UCSD-AML1 (cell line): Measurements from ENCODE around the gene MGAT4A.
A peak's percentile ranks its signal among the peaks of the same experiment; 100 is the strongest.

Experiments used
- DNase-seq: peaks from one replicate; lab custom pipeline; 2025; ENCODE audit not compliant: unreplicated experiment; lab: John Stamatoyannopoulos, UW

MGAT4A gene

DNA sequence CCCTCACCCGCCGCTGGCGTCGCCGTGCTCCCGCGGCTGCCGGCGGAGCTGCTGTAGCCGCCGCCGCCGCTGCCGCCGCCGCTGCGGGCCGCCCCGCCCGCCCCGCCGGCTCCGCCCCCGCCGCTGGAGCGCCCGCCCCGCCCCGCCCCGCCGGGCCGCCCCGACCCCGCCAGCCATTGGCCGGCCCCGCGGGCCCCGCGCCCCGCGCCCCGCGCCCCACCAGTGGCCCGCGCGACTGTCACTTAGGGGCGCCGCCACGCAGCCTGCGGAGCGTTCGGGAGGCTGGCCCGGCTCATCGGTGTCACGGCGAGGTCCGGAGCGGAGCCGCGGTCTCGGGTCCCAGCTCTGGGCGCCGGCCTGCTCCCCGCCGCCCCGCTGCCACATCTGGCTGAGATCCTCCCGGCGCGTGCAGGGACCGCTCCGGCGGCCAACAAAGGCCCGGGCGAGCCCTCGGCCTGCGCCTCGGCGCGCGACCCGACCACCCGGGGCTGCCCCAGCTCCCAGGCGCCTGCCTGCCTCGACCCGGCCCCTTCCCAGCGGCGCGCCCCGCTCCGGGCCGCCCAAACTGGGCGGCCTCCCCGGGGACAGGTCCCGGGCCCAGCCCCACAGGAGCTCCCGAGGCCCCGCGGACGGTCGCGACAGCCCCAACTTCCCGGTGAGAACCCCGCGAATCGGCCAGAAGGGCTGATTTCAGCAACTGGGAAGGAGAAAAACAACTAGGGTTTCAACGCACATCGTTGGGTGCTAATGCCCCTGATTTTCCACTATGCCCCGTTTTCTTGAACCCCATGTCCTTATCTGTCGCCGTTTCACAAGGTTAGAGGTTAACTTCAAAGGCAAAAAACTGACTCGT is at the start of gene MGAT4A:
MGAT4A (minus strand) TSS at position 92 of the 853 bp plus-strand sequence. CDS start 4,800 bp downstream, outside the sequence.
- peak; percentile 78 for DNase-seq

DNA sequence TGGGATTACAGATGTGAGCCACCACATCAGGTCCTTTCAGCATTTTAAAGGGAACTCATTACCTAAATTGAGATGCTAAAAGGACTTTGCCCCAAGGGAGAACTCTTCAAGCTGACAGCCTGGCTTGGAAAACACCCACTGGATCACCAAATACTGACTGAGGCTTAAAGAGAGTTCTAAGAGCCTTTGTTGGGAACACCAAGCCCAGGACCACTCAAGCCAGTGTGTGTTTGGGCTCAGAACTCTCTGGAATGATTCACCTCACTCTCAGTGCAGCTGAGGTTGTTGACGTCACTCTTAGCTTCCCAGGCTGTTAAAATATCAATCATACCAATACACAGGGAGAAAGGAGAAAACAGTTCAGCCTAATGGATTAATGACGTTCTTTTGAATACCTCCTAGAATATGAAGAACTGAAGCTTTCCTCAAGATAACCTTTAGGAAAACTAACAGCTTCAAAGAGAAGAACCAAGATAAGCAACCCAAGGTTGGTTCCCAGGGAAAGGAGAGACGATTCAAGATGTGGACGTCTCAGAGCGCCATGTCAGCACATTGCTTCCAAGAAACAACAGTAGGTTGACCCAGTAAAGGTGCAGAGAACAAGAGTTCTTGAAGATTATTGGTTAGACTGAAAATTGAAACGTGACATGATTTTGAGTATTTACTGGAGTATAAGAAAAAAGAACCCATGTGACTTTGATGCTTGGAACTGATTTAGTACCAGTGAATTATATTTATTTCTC is 48.0 kb upstream of the MGAT4A start:
- no peak for DNase-seq

DNA sequence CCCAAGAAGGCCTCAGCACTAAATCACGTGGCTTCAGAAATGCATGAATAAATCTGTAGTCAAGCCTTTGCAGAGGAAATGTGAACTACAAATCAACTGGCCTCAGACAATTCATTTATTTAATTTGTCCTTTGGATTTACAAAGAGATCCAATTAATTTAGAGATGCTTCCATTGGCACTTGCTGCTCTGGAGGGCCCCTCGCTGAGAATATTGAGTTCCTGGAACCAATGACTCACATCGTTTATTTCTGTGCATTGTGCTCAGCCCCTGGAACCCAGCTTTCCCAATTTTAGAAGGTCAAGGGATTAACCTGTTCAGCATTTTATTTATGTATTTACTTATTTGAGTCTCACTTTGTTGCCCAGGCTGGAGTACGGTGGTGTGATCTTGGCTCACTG is 47.2 kb upstream of the MGAT4A start:
- no peak for DNase-seq

DNA sequence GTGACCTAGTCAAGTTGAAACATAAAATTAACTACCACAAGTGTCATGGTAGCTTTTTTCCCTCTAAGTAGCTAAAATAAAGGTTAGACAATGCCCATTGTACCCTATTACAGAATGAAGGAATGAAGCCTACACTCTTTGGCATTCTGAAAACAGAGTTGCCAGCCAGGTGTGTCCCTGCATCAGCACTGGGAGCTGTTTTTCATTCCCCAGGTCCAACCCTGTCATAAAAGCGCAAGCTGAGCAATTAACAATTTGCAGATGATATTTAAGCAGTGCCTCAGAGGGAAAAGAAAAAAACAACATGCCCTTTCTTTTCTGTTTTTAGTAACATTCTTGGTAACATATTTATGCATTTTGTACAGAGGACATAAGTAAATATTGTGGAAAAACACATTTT is 46.8 kb upstream of the MGAT4A start:
- no peak for DNase-seq

DNA sequence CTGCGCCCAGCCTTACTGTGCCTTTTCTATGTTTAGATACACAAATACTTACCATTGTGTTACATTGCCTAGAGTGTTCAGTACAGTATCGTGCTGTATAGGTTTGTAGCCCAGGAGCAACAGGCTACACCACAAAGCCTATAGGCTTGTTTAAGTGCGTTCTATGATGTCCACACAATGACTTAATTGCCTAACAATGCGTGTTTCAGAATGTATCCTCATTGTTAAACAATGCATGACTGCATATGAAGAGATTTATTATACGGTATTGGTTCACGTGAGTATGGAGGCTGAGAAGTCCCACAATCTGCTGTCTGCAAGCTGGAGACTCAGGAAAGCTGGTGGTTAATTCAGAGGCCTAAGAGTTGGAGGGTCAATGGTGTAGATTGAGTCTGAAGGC is 46.1 kb upstream of the MGAT4A start:
- DNase-seq, result no peak

DNA sequence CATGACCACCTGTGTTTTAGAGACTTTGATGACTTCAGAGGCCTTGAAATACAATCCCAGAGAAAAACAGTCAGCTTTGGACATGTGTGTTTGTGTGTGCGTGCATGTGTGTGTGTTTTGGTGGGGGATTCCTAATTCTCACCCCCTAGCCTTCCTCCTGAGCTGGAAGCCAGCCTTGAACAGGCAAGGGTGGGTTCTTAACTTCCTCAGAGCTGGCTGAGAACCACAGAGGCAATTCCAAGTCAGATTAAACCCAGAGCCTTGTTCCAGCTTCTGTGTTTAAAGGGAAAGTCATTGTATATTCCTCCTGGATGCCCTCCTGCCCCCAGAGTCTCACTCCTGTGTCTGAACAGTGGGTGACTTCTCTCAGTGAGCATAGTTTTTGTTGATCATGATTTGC is 45.2 kb upstream of the MGAT4A start:
- DNase-seq, result no peak

DNA sequence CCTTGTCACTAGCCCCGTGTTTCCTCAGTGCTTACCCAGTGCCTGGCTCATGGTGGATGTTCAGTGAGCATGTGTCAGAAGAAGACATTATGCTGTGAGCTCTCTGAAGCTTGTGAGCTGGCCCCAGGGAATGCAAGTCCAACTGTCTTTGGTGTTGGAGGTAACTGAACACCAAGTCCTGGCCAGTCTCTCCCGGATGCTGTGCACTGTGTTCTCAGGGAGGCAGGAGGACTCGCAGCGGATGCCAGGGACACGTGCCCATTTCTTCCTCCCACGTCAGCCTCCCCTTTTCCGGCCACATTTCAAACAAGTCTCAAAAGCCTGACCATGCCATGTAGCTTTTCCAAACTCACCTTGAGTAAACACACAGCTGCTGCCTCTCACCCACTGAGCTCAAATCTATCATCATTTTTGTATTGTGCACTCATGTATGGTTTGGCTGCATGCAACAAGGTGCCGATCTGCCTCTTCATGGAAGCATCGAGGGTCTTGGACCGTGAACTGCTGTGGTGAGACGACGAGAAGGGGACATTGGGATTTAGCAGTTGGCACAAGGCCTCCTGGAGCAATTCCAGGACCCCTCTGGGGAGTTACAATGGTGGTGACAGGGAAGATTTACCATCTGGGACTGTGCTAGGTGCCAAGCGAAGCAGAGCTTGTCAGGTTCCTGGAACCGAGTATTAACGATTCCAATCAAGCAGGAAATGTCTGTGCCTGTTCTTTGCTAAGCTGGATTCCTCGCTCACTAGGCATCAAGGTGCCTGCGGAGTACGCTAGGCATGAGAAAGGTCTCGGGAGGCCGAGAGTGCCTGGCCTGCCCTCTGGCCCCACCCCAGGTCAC is 44.4 kb upstream of the MGAT4A start:
- DNase-seq, result no peak

DNA sequence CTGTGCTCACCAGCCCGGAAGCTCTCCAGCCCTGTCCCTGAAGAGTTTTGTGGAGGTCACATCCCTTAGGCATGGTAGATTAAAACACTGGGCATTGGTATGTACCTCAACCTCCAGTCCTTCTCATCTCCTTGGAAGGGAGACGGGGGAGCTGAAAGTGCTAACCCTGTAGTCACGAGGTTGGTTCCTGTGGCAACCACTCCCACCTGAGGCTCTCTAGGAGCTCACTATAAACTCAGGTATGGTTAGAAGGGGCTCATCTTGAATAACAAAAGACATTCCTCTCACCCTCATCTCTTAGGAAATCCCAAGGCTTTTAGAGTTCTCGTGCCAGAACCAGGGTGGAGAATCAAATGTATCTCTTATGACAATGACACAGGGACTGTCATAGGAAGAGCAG is 43.0 kb upstream of the MGAT4A start:
- no peak for DNase-seq

DNA sequence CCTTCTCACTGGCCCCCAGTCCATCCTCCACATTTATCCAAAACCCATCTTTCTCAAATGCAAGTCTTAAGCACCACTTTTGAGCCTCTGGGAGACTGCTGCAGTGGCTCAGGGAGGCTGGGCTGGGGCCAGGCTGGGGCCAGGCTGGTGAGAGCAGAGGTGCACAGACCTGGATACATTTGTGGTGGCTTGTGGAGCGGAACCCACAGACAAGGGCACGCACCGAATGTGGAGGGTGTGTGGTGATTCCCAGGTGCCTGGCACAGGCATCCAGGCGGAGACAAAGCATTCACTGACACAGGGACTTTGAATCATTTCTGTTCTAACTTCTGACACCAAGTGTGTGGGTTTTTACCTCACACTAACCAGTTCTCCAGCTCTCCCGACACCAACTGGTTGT is 42.2 kb upstream of the MGAT4A start:
- no peak for DNase-seq

DNA sequence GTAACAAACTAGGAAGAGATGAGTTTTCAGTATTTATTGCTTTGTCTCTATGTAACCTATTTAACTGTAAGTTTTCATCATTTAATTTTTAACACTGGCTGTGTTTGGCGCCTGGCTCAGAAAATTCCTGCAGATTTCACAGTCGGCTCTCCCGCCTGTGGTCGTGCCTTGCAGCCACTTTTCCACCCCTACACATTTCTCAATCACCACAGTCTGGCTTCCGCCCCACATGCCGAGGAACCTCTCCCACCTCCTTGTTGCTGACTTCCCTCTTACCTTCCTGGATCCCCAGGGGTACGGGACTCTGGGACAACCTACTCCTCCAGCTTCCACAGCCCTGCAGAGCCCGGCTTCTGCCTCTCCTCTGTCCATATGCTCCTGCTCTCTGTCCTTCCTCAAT is 41.6 kb upstream of the MGAT4A start:
- no peak for DNase-seq

DNA sequence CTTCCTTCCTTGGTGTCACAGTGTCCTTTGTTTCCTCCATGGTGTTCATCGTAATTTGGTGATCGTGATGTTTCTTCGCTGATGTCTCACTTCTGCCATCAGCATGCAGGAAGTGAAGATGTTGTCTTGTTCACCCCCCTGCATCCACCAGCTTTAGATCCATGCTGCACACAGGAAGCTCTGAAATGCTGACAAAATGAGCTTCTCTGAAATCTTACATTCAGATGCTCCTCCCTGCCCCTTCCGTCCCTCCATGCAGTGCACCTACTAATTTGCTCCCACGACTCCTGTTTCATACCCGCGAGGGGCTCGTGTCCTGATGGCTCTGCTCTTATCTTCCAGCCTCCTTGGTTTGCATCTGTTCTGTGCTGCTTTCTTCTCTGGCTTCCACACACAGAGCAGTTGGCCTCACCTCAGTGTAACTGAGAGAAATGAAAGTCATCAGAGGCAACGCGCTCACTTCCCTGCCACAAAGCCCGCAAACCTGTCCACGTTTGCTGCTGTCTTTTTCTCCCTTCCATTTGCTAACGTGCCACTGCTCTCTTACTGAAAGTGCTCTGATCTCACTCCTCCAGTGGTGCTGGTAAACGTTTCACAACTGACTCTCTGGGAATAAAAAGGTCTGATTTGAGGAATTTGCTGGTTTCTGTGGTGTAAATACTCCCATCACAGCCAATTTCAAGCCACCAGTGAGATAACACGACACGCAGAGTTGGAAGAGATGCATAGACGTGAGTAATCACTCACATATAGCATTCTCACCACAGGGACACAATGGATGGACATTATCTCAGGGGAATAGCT is 41.0 kb upstream of the MGAT4A start:
- DNase-seq, result no peak

DNA sequence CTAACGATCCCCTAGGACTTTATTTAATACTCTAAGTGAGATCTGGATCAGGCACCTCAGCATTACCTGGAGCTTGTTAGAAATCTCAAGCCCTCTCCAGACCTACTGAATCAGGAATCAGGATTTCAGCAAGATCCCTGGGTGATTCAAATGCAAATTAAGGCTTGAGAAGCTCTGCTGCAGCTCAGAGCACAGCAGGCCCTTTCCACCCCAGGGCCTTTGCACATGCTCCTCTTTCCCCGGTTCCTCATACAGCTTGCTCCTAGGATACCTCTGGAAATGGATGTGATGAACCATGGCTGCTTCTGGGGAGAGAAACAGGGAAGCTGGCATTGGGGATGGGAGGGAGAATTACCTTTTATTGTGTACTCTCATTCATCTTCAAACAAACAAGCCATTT is 40.3 kb upstream of the MGAT4A start:
- DNase-seq, result no peak

DNA sequence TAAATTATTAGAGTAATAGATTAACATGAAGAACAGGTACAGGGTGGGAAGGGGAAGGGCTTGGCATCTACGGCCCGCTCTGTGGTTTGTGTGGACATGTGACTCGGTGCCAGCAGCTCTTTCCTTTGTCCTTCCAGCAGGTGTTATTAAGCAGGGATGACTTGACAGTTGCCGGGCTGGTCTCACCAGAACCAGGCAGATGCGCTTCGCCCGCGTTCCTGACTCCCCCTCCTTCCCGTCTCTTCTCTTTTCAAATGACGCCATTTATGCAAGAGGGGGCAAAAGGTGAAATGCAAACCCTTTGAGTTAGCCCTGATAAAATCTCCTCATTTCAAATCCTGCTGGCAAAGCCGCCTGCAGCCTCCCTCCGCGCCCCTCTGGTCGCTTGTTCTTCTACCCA is 38.9 kb upstream of the MGAT4A start:
- DNase-seq, result no peak

DNA sequence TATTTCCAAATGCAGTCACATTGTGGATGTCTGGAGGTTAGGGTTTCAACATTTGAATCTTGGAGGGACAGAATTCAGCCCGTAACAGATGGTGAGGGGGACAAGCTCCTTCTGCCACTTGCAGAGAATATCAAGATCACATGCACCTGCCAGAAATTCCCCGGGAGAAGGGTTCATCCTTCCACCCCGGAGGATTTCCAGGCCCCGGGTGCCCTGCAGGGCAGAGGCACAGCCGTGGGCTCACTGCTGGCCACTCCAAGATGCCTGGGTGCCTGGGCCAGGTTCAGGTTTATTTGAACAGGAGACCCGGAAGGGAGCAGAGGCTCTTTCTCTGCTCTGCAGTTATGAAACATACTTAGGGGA is 38.2 kb upstream of the MGAT4A start:
- DNase-seq, result no peak

DNA sequence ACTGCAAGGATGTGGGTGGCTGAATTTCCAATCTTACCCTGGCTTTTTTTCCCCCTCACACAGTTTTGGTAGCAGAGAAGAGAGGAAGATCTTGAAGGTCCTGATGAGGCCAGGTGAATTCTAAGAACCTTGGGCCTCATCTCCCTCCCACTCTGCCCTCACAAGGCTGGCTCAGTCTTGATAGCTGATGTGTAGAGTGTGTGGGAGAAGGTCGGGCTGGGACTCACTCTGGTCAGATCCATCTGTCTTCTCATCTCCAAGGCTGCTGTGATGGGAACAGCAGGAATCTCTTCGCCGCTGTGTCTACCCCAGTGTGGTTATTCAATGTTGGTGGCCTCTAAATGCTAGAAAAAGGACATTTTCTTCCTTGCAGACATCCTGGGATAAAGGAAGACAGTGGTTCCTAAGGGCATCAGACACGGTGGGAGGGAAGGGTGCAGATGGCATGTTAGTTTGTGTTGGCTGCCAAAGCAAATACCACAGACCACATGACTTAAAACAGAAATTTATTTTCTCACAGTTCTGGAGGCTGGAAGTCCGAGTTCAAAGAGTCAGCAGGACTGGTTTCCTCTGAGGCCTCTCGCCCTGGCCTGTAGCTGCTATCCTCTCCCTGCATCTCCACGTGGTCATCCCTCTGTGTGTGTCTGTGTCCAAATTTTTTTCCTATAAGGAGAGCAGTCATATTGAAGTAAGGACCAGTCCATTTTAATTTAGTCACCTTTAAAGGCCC is 37.6 kb upstream of the MGAT4A start:
- DNase-seq, result no peak

DNA sequence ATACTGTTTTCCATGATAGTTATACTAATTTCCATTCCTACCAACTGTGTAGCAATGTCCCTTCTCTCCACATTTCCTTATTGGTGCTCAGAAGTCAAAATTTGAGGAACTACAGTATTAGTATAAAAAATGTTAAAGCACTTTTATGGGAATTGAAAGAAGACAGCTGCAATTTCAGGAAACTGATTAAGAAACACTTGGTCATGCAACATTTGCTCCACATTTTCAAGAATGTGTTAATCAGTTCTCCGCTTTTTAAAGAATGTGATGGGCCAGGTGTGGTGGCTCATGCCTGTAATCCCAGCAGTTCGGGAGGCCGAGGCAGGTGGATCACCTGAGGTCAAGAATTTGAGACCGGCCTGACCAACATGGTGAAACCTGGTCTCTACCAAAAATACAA is 33.6 kb upstream of the MGAT4A start:
- no peak for DNase-seq

DNA sequence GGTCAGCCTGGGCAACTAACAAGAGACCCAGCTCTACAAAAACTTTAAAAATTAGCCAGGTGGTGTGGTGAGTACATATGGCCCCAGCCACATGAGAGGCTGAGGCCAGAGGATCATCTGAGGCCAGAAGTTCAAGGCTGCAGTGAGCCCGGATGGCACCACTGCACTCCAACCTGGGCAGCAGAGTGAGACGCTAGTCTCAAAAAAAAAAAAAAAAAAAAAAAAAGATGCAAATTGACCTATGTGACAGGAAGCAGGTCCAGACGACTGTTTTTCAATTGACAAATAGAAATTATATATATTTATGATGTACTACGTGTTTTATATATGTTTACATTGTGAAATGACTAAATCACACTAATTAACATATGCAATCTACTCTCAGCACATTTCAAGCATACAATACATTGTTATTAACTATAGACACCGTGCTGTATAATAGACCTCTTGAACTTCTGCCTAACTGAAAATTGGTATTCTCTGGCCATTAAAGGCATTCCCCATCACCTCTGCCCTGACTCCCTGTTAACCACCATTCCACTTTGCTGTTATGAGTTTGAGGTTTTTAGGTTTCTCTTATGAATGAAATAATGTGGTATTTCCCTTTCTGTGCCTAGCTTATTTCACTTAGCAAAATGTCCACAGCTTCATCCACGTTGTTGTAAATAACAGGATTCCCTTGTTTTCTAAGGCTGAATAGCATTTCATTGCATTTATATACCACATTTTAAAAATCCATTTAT is 32.4 kb upstream of the MGAT4A start:
- no peak for DNase-seq

DNA sequence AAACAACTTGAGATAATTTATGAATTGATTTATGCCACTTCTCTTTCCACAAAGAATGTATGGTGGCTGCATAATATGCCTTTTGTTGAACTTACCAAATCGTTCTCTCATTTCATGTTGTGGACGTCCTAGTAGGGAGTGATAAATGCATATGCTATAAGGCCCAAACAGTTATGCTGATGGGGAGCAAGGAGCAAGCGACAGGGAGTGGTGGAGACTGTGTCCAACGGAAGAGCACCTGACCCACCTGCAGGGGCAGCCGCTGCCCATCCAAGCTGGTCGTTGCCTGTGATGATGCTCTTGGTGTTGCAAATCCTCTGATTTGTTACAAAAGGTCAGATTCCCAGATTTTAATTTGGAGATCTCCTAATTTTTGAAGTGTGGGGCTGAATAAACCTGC is 31.0 kb upstream of the MGAT4A start:
- no peak for DNase-seq

DNA sequence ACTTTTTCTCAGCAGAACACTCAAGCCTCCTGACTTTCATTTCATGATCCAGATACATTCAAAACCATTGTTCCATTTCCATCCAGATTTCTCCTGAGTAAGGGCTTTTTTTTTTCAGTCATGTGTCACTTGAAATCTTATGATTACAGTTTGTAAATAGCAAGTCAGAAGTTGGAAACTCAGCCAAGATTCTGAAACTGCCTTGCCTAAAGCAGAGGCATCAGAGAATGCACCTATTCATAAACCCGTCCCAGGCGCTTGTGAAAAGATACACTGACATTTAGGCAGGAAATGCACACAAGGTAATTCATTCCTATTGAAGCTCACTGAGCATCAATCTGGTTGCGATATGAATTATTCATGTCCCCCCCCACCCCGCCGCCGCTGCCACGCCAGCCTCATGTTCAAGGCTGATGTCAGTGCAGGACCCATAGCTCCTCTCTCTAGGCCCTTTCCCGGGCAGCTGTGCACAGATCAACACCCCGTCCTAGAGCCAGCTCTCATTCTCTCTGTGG is 30.4 kb upstream of the MGAT4A start:
- no peak for DNase-seq
